ENCODE data around the gene ADGRD1. TPM values are rescaled to one million over a fixed set of nuclear protein-coding genes. Genes with fewer than 3 reads are reported as not detected.
"Not testable (repeated sequence)": the region's sequence is repeated elsewhere in the genome, so short reads cannot be mapped to it uniquely, and the experiment has no call there.

Gene ADGRD1
- 11.6 TPM for total RNA-seq

GRCh38 chr12:130953771-130954543 lies at the start of gene ADGRD1:
Gene ADGRD1, plus strand, starts transcription at chr12:130953907. Its CDS starts 559 bp downstream, at chr12:130954466.
- ATAC-seq (peak; percentile 70), DNase-seq (ENCODE audit: low spot score) (no peak)

- ATAC-seq: no peak
- DNase-seq (ENCODE audit: low spot score): no peak
These were observed 49.6 kb upstream of the ADGRD1 start for GRCh38 chr12:130904064-130904463.

- ATAC-seq; DNase-seq (ENCODE audit: low spot score): not testable (repeated sequence)
These were observed 48.7 kb upstream of the ADGRD1 start for GRCh38 chr12:130904936-130905455.

GRCh38 chr12:130909111-130909510 lies 44.6 kb upstream of the ADGRD1 start:
- no peak for ATAC-seq

GRCh38 chr12:130911193-130911592 lies 42.5 kb upstream of the ADGRD1 start:
- no peak for DNase-seq (ENCODE audit: low spot score)
- ATAC-seq: no peak

More at GRCh38 chr12:130909111-130909510, 44.6 kb upstream of the ADGRD1 start:
- no peak for DNase-seq (ENCODE audit: low spot score)

GRCh38 chr12:130911933-130912332 lies 41.8 kb upstream of the ADGRD1 start:
- ATAC-seq (no peak), DNase-seq (ENCODE audit: low spot score) (no peak)

GRCh38 chr12:130916241-130916911 lies 37.3 kb upstream of the ADGRD1 start:
- ATAC-seq (peak; percentile 99), DNase-seq (ENCODE audit: low spot score) (peak; percentile 59)

GRCh38 chr12:130917607-130918006 lies 36.1 kb upstream of the ADGRD1 start:
- ATAC-seq (no peak), DNase-seq (ENCODE audit: low spot score) (no peak)

- DNase-seq (ENCODE audit: low spot score) (no peak), ATAC-seq (no peak)
These were observed 34.6 kb upstream of the ADGRD1 start for GRCh38 chr12:130919086-130919485.

GRCh38 chr12:130920119-130920703 lies 33.5 kb upstream of the ADGRD1 start:
- DNase-seq (ENCODE audit: low spot score) (no peak), ATAC-seq (no peak)

GRCh38 chr12:130920723-130921381 lies 32.9 kb upstream of the ADGRD1 start:
- ATAC-seq (no peak), DNase-seq (ENCODE audit: low spot score) (no peak)

- DNase-seq (ENCODE audit: low spot score) (no peak), ATAC-seq (no peak)
These were observed 31.2 kb upstream of the ADGRD1 start for GRCh38 chr12:130922511-130922953.

GRCh38 chr12:130924966-130925665 lies 28.6 kb upstream of the ADGRD1 start:
- DNase-seq (ENCODE audit: low spot score) (no peak), ATAC-seq (no peak)

- no peak for ATAC-seq
- no peak for DNase-seq (ENCODE audit: low spot score)
These were observed 28.1 kb upstream of the ADGRD1 start for GRCh38 chr12:130925666-130926015.

- DNase-seq (ENCODE audit: low spot score) (no peak), ATAC-seq (no peak)
These were observed 24.3 kb upstream of the ADGRD1 start for GRCh38 chr12:130929363-130929762.

- DNase-seq (ENCODE audit: low spot score): no peak
- no peak for ATAC-seq
These were observed 21.4 kb upstream of the ADGRD1 start for GRCh38 chr12:130932061-130932930.

GRCh38 chr12:130933269-130933995 lies 20.3 kb upstream of the ADGRD1 start:
- DNase-seq (ENCODE audit: low spot score) (no peak), ATAC-seq (no peak)

- DNase-seq (ENCODE audit: low spot score) (no peak), ATAC-seq (no peak)
These were observed 19.0 kb upstream of the ADGRD1 start for GRCh38 chr12:130934753-130935152.

GRCh38 chr12:130936561-130936960 lies 17.1 kb upstream of the ADGRD1 start:
- ATAC-seq (no peak), DNase-seq (ENCODE audit: low spot score) (no peak)
